HG03520 (cell line): ENCODE data around the gene PRSS56.

Experiments
- ATAC-seq: cut with Tn5 transposase; IDR thresholded peaks from one replicate; pipeline ENCODE4 v1.9.1; 2021; ENCODE audit warnings: mild to moderate bottlenecking, moderate library complexity; ENCODE audit not compliant: unreplicated experiment

PRSS56 gene

GRCh38 chr2:232486558-232487384 lies 33.4 kb upstream of the PRSS56 start:
- no peak for ATAC-seq

- no peak for ATAC-seq
These were observed 32.6 kb upstream of the PRSS56 start, which contains the start of gene ECEL1 for GRCh38 chr2:232487385-232488096. ECEL1 (minus strand) TSS chr2:232487834; CDS start chr2:232486653, 1,181 bp downstream.

- ATAC-seq, result no peak
These were observed 32.0 kb upstream of the PRSS56 start for GRCh38 chr2:232488097-232488711.

GRCh38 chr2:232488721-232489300 lies 31.4 kb upstream of the PRSS56 start:
- no peak for ATAC-seq

GRCh38 chr2:232489516-232490220 lies 30.5 kb upstream of the PRSS56 start:
- ATAC-seq, result no peak

GRCh38 chr2:232490221-232491138 lies 29.7 kb upstream of the PRSS56 start:
- no peak for ATAC-seq

- no peak for ATAC-seq
These were observed 28.9 kb upstream of the PRSS56 start for GRCh38 chr2:232491139-232491780.

GRCh38 chr2:232492236-232492848 lies 27.8 kb upstream of the PRSS56 start:
- ATAC-seq, result no peak

GRCh38 chr2:232492963-232493700 lies 27.1 kb upstream of the PRSS56 start:
- no peak for ATAC-seq

GRCh38 chr2:232493701-232494474 lies 26.3 kb upstream of the PRSS56 start:
- ATAC-seq, result no peak

GRCh38 chr2:232494542-232494941 lies 25.6 kb upstream of the PRSS56 start:
- no peak for ATAC-seq

- no peak for ATAC-seq
These were observed 24.9 kb upstream of the PRSS56 start for GRCh38 chr2:232495292-232495691.

- no peak for ATAC-seq
These were observed 23.5 kb upstream of the PRSS56 start for GRCh38 chr2:232496501-232497270.

GRCh38 chr2:232497348-232497747 lies 22.8 kb upstream of the PRSS56 start:
- ATAC-seq, result no peak

- ATAC-seq, result no peak
These were observed 21.7 kb upstream of the PRSS56 start for GRCh38 chr2:232498452-232498851.

GRCh38 chr2:232501331-232501771 lies 18.8 kb upstream of the PRSS56 start:
- ATAC-seq, result no peak
